Measurements from ENCODE around the gene YIF1B. TPM values are rescaled to one million over a fixed set of nuclear protein-coding genes. Genes with fewer than 3 reads are reported as not detected.

The YIF1B gene
- total RNA-seq, 1 experiment from 2014 or later = 73.2 TPM

GRCh38 chr19:38266981-38267597 lies 48.7 kb downstream of the YIF1B start:
- H3K4me1 ChIP-seq (ENCODE audit: insufficient read depth, low read length) = peaks cover 12% of the 10 kb centered on the region; the same call in 1 of the 2 replicates

More at GRCh38 chr19:38266981-38267597, 48.7 kb downstream of the YIF1B start:
- Histone ChIP-seq H2AK5ac (ENCODE audit: insufficient read length, low read length) (no peak overlapping the region), H3K79me1 (ENCODE audit: insufficient read depth, low read depth, low read length, poor library complexity, severe bottlenecking) (peaks cover 17% of the 10 kb centered on the region), H4K8ac (replicated peaks; ENCODE audit: insufficient read length, low read depth, low read length) (no peak overlapping the region), H4K91ac (ENCODE audit: insufficient read length, low read depth, low read length) (no peak overlapping the region), H3K9me3 (ENCODE audit: control insufficient read depth, low read depth, low read length) (no peaks in the 10 kb centered on the region), H3K27ac (ENCODE audit: insufficient read length, low read depth, low read length) (no peak overlapping the region), H3K56ac (ENCODE audit: insufficient read length, low read depth, low read length) (no peak overlapping the region), H3K23ac (ENCODE audit: insufficient read length, low read depth, low read length) (no peak overlapping the region), H3K14ac (ENCODE audit: insufficient read depth, low read length) (peak overlapping the region; percentile 36; the same call in 1 of the 2 replicates), H3K23me2 (ENCODE audit: insufficient read length, low read depth, low read length, poor library complexity, severe bottlenecking) (peaks cover 11% of the 10 kb centered on the region), H2BK12ac (ENCODE audit: insufficient read length, low read depth, low read length) (no peak overlapping the region), H3K27me3 (ENCODE audit: insufficient read depth, low read length) (no peaks in the 10 kb centered on the region), H4K5ac (ENCODE audit: insufficient read length, low read depth, low read length) (no peak overlapping the region), H3K4ac (ENCODE audit: low read depth, low read length) (no peak overlapping the region), H3K79me2 (ENCODE audit: insufficient read depth, low read length) (peaks cover 39% of the 10 kb centered on the region; the same call in 1 of the 2 replicates), H2AFZ (ENCODE audit: low read length) (no peak overlapping the region), H2BK5ac (ENCODE audit: insufficient read length, low read length) (no peak overlapping the region), H3K9ac (ENCODE audit: extremely low read depth, insufficient read length, low read length) (peak overlapping the region; percentile 33), H2BK20ac (ENCODE audit: low read depth, low read length, poor library complexity, severe bottlenecking) (no peak overlapping the region), H3T11ph (ENCODE audit: low read length) (no peak overlapping the region), H2BK15ac (ENCODE audit: low read depth, low read length) (no peak overlapping the region), H2BK120ac (ENCODE audit: low read depth, low read length, poor library complexity, severe bottlenecking) (no peak overlapping the region), H3K4me2 (ENCODE audit: insufficient read depth, insufficient read length, low read length) (peak overlapping the region; percentile 15), H3K18ac (ENCODE audit: insufficient read length, low read depth, low read length) (no peak overlapping the region), H4K20me1 (ENCODE audit: control insufficient read depth, insufficient read depth, insufficient read length) (no peaks in the 10 kb centered on the region)
- no peak for TF ChIP-seq CTCF (conservative IDR thresholded peaks at IDR 0.05)
- Mint-ChIP-seq H3K36me3 (ENCODE audit: insufficient read depth in 1 of 3, low read depth in 3 of 3) (peaks cover 2 to 20% (median 16%) of the 10 kb centered on the region in 3 experiments; a peak in 4 of 7 replicates), H3K27ac (peak overlapping the region; percentile 1 to 96 (median 94); a peak in 4 of 7 replicates), H3K9me3 (no peaks in the 10 kb centered on the region; a peak in 2 of 5 replicates), H3K4me1 (peaks cover 60 to 65% of the 10 kb centered on the region in 2 experiments), H3K27me3 (ENCODE audit: low read depth) (no peaks in the 10 kb centered on the region), H3K4me3 (peak overlapping the region; percentile 96 to 100)
- DNase-seq = no peak
- no CpG with 5 or more reads among the region's 12 CpGs for WGBS (ENCODE audit: extremely low coverage, insufficient read length, low lambda C conversion rate)
